ENCODE results near the gene CDKAL1.

Gene CDKAL1

DNA sequence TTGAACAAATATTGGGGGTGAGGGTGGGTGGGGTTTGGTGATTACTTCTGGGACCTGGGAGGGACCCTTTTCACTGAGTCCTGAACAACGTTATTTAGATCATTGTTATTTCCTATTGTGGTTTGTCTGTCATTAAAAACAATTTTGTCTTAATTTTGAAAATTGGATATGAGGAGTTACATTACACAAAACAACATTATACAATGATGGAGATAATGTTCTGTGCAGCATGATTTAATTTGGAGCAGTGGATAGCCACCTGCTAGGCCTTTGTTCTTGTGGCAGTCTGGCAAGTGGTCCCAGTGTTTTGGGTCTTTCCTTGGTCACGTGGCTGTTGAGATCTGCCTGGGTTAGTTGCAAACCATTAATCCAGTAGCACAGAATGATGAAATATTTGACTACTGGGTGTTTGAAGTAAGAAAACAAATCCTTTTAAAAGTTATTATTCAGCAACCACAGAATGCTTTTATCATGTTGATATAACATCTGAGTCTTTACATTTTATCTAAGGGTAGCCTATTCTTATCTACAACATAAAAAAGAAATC is 172.8 kb downstream of the CDKAL1 start:
- H3K27ac ChIP-seq (ENCODE audit: low read depth, low read length, severe bottlenecking): no peak overlapping the region
- H3K9me3 ChIP-seq (ENCODE audit: control insufficient read depth, low read length): no peaks in the 10 kb centered on the region
- no CpG with 5 or more reads among the region's 2 CpGs for WGBS, 2 experiments (ENCODE audit: insufficient coverage in 2 of 2)
- no peaks in the 10 kb centered on the region for H3K36me3 ChIP-seq (ENCODE audit: control insufficient read depth, insufficient read depth, low read length)
- H3K4me1 ChIP-seq (ENCODE audit: control insufficient read depth, insufficient read depth, low read length, poor library complexity, severe bottlenecking): peaks cover 11% of the 10 kb centered on the region
- H3K4me3 ChIP-seq (ENCODE audit: extremely low read depth, insufficient read depth, low read length, poor library complexity, severe bottlenecking): no peak overlapping the region

DNA sequence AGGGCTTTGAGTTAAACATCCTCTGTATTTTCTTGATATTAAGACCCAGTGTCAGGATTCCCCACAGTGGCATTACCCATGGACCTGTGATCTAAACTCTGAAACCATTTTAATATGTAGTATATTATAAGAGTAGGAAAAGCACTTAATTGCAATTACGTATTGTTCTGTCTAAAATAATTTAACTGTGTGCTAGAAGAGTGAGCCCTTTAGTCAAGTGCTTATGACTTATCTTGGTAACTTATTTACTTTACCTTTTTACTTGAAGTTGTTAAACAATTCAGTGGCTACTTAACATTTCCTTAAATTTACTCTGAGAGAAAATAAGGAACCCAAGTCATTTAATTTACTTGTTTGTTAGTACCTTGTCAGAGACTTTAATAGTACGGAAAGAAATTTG is 173.6 kb downstream of the CDKAL1 start:
- WGBS, 2 experiments (ENCODE audit: insufficient coverage in 2 of 2): no CpG with 5 or more reads among the region's 2 CpGs
- no peak overlapping the region for H3K27ac ChIP-seq (ENCODE audit: low read depth, low read length, severe bottlenecking)
- peaks cover 16% of the 10 kb centered on the region for H3K4me1 ChIP-seq (ENCODE audit: control insufficient read depth, insufficient read depth, low read length, poor library complexity, severe bottlenecking)
- H3K9me3 ChIP-seq (ENCODE audit: control insufficient read depth, low read length): no peaks in the 10 kb centered on the region
- no peaks in the 10 kb centered on the region for H3K36me3 ChIP-seq (ENCODE audit: control insufficient read depth, insufficient read depth, low read length)
- H3K4me3 ChIP-seq (ENCODE audit: extremely low read depth, insufficient read depth, low read length, poor library complexity, severe bottlenecking): no peak overlapping the region

DNA sequence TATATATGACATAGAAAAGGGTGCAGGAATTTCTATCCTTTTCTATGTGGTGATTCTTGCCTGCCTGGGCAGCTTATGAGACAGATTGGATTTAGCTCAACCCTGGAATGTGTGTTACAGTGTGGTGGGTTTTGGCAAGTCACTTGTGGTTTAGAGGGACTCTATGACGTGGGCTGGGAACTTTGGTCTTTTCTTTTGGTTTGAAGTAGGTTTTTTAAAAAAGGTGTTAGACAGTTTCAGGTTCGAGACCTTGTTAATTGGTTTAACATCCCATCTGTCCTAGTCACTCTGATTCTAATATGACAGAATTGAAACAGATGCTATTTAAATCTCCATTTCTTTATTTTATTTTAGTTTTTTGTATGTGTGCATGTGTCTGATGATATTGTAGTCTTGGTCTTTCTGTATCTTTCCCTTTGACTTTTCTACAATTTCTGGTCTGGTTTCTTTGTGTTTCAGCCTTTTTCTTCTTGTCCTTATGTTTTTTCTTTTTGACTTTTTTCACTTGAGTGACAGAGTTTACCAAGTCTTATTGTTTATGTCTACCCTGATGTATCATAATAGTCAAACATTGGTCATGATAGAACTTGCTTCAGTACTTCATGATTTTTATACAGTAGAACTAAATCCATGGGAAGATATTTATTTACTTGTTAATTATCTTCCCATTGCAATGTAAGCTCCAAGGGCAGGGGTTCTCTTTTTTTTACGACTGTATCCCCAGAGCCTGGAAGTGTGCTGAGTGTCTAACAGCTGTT is 174.3 kb downstream of the CDKAL1 start:
- H3K4me1 ChIP-seq (ENCODE audit: control insufficient read depth, insufficient read depth, low read length, poor library complexity, severe bottlenecking): peaks cover 16% of the 10 kb centered on the region
- H3K36me3 ChIP-seq (ENCODE audit: control insufficient read depth, insufficient read depth, low read length): no peaks in the 10 kb centered on the region
- 80% methylated on average over 1 of the region's 3 CpGs; no CpG with 5 or more reads in 1 of the 2 experiments for WGBS, 2 experiments (ENCODE audit: insufficient coverage in 2 of 2)
- H3K9me3 ChIP-seq (ENCODE audit: control insufficient read depth, low read length): no peaks in the 10 kb centered on the region
- H3K4me3 ChIP-seq (ENCODE audit: extremely low read depth, insufficient read depth, low read length, poor library complexity, severe bottlenecking): no peak overlapping the region
- no peak overlapping the region for H3K27ac ChIP-seq (ENCODE audit: low read depth, low read length, severe bottlenecking)

DNA sequence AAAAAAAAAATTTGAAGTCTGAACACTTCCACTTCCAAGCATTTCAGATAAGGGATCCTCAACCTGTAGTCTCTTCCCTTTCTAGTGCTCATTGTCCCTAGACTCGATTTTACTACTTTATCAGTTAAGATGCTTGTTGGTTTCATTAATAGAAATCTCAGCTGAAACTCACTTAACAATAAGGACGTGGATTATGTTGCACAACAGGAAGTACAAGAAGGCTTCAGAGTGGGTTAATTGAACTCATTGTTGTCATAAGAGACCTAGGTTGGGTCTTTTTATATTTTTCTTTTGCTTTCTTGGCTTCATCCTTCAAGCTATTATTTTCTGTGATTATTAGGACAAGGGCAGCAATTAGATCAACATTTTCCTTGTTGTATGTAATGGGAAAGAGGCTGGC is 175.2 kb downstream of the CDKAL1 start:
- H3K9me3 ChIP-seq (ENCODE audit: control insufficient read depth, low read length): no peaks in the 10 kb centered on the region
- no peaks in the 10 kb centered on the region for H3K36me3 ChIP-seq (ENCODE audit: control insufficient read depth, insufficient read depth, low read length)
- H3K4me3 ChIP-seq (ENCODE audit: extremely low read depth, insufficient read depth, low read length, poor library complexity, severe bottlenecking): no peak overlapping the region
- WGBS, 2 experiments (ENCODE audit: insufficient coverage in 2 of 2): 100% methylated on average over 1 of the region's 2 CpGs; no CpG with 5 or more reads in 1 of the 2 experiments
- H3K27ac ChIP-seq (ENCODE audit: low read depth, low read length, severe bottlenecking): no peak overlapping the region
- peaks cover 16% of the 10 kb centered on the region for H3K4me1 ChIP-seq (ENCODE audit: control insufficient read depth, insufficient read depth, low read length, poor library complexity, severe bottlenecking)

DNA sequence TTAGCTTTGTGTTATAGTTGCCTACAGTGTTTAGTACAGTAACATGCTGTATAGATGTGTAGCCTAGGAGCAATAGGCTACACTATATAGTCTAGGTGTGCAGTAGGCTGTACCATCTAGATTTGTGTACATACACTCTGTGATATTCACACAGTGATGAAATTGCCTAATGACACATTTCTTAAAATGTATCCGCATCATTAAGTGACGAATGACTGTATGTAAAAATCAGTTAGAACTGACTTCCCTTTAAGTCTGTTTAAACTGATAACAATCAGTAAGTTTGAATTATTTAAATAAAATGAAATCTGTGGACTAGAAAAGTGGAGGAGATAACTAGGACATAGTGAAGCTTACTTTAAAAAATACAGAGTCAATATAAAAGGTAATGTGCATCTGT is 176.1 kb downstream of the CDKAL1 start:
- WGBS, 2 experiments (ENCODE audit: insufficient coverage in 2 of 2): 90% methylated on average over 2 of the region's 2 CpGs; no CpG with 5 or more reads in 1 of the 2 experiments
- Histone ChIP-seq H3K4me3 (ENCODE audit: extremely low read depth, insufficient read depth, low read length, poor library complexity, severe bottlenecking) (no peak overlapping the region), H3K36me3 (ENCODE audit: control insufficient read depth, insufficient read depth, low read length) (no peaks in the 10 kb centered on the region), H3K4me1 (ENCODE audit: control insufficient read depth, insufficient read depth, low read length, poor library complexity, severe bottlenecking) (peaks cover 16% of the 10 kb centered on the region), H3K9me3 (ENCODE audit: control insufficient read depth, low read length) (no peaks in the 10 kb centered on the region), H3K27ac (ENCODE audit: low read depth, low read length, severe bottlenecking) (no peak overlapping the region)

DNA sequence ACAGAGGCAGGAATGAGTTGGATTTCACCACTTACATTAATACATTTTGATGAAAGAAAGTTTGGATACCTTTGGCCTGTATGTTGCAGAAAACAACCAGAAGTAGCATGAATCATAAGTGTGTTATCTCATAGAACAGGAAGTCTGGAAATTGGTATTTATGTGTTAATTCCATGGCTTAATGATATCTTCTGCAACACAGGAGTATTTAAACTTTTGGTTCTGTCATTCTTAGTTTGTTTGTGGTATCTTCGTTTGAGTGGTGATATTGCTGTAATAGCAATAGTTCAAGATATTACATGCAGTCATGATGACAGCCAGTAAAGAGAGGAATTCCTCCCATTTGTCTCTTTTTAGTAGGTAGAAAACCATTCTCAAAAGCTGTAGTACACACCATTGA is 177.3 kb downstream of the CDKAL1 start:
- Histone ChIP-seq H3K36me3 (ENCODE audit: control insufficient read depth, insufficient read depth, low read length) (no peaks in the 10 kb centered on the region), H3K9me3 (ENCODE audit: control insufficient read depth, low read length) (no peaks in the 10 kb centered on the region), H3K27ac (ENCODE audit: low read depth, low read length, severe bottlenecking) (peak overlapping the region; percentile 72), H3K4me1 (ENCODE audit: control insufficient read depth, insufficient read depth, low read length, poor library complexity, severe bottlenecking) (peaks cover 18% of the 10 kb centered on the region), H3K4me3 (ENCODE audit: extremely low read depth, insufficient read depth, low read length, poor library complexity, severe bottlenecking) (no peak overlapping the region)
- no CpG with 5 or more reads among the region's 1 CpG for WGBS, 2 experiments (ENCODE audit: insufficient coverage in 2 of 2)

DNA sequence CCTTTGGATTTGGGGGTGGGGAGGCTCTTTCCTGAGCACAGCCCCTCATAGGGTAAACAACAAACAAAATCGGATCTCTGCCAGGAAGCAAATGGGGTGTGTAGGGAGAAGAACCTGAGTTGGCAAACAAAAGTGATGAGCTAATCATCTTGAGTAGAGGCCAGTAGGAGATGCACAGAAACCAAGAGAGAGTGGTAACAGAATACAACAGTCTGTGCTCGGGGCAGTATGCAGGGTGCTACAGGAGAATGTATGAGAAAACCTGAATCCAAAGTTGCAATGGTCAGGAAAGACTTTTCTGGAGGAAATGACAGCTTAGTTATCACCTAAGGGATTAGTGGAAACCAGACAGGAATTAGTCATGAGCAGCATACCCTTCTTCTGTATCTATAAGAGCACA is 177.8 kb downstream of the CDKAL1 start:
- 77 to 91% methylated on average over 1 to 2 of the region's 2 CpGs for WGBS, 2 experiments (ENCODE audit: insufficient coverage in 2 of 2)
- Histone ChIP-seq H3K4me1 (ENCODE audit: control insufficient read depth, insufficient read depth, low read length, poor library complexity, severe bottlenecking) (peaks cover 20% of the 10 kb centered on the region), H3K4me3 (ENCODE audit: extremely low read depth, insufficient read depth, low read length, poor library complexity, severe bottlenecking) (no peak overlapping the region), H3K9me3 (ENCODE audit: control insufficient read depth, low read length) (no peaks in the 10 kb centered on the region), H3K36me3 (ENCODE audit: control insufficient read depth, insufficient read depth, low read length) (no peaks in the 10 kb centered on the region), H3K27ac (ENCODE audit: low read depth, low read length, severe bottlenecking) (peak overlapping the region; percentile 72)

DNA sequence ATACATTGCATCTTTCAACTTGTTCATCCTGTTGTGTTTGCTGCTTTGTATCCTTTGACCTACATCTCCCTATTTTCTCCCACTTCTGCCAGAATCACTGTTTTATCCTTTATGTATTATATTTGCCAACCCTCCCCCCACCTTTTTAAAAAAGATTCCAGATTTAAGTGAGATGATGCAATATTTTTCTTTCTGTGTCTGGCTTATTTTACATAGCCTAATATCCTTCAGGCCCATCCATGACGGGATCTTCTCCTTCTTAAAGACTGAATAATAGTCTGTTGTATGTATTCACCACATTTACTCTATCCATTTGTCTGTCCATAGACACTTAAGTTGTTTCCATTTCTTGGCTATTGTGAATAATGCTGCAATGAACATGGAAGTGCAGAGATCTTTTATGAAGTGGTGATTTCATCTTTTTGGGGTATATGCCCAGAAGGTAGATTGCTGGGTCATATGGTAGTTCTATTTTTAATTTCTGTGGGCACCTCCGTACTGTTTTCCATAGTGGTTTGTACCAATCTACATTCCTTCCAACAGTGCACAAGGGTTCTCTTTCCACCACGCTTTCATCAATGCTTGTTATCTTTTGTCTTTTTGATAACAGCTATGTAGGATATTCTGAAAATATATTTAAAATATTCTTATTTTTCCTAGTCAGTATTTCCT is 181.0 kb downstream of the CDKAL1 start:
- H3K4me3 ChIP-seq (ENCODE audit: extremely low read depth, insufficient read depth, low read length, poor library complexity, severe bottlenecking): no peak overlapping the region
- no CpG with 5 or more reads among the region's 3 CpGs for WGBS, 2 experiments (ENCODE audit: insufficient coverage in 2 of 2)
- H3K27ac ChIP-seq (ENCODE audit: low read depth, low read length, severe bottlenecking): no peak overlapping the region
- H3K9me3 ChIP-seq (ENCODE audit: control insufficient read depth, low read length): no peaks in the 10 kb centered on the region
- no peaks in the 10 kb centered on the region for H3K36me3 ChIP-seq (ENCODE audit: control insufficient read depth, insufficient read depth, low read length)
- peaks cover 25% of the 10 kb centered on the region for H3K4me1 ChIP-seq (ENCODE audit: control insufficient read depth, insufficient read depth, low read length, poor library complexity, severe bottlenecking)

DNA sequence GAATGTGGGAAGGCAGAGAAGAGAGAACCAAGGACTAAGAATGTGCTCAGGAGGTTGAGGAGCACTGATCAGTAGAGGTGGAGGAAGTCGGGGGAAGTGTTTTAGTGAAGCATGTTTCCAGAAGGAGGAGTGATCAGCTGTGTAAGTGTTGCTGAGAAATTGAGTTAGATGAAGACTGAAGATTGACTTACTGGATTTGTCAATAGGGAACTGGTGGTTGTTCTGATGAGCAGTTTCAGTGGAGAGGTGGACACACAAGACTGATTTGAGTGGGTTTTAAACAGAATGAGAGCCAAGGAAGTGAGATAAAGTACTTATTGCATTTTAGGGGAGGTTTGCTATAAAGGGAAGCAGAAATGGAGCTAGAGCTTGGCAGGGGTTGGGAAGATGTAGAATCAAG is 182.6 kb downstream of the CDKAL1 start:
- WGBS, 2 experiments (ENCODE audit: insufficient coverage in 2 of 2): 100% methylated on average over 1 of the region's 1 CpG
- Histone ChIP-seq H3K36me3 (ENCODE audit: control insufficient read depth, insufficient read depth, low read length) (no peaks in the 10 kb centered on the region), H3K9me3 (ENCODE audit: control insufficient read depth, low read length) (peaks cover 4% of the 10 kb centered on the region), H3K4me3 (ENCODE audit: extremely low read depth, insufficient read depth, low read length, poor library complexity, severe bottlenecking) (no peak overlapping the region), H3K27ac (ENCODE audit: low read depth, low read length, severe bottlenecking) (no peak overlapping the region), H3K4me1 (ENCODE audit: control insufficient read depth, insufficient read depth, low read length, poor library complexity, severe bottlenecking) (peaks cover 16% of the 10 kb centered on the region)

DNA sequence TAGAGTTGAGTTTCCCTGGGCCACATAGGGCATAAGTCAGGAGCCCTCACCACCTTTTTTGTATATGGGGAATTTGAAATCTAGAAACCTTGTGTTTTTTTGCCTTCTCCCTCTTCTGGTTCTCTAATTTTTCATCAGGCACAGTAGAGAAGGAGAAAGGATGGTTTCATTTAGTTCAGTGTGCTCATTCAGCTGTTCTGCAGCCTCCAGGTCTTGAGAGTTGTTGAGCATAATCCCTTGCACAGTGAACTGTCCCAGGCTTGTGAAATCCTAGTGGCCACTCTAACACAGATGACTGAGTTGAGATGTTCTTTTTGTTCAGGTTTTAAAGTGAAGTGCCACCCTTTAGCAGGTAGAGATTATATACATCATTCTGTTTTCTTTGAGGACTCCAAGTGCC is 183.5 kb downstream of the CDKAL1 start:
- Histone ChIP-seq H3K4me1 (ENCODE audit: control insufficient read depth, insufficient read depth, low read length, poor library complexity, severe bottlenecking) (peaks cover 9% of the 10 kb centered on the region), H3K27ac (ENCODE audit: low read depth, low read length, severe bottlenecking) (no peak overlapping the region), H3K4me3 (ENCODE audit: extremely low read depth, insufficient read depth, low read length, poor library complexity, severe bottlenecking) (no peak overlapping the region)

More for the DNA sequence above, 183.5 kb downstream of the CDKAL1 start:
- peaks cover 4% of the 10 kb centered on the region for H3K9me3 ChIP-seq (ENCODE audit: control insufficient read depth, low read length)
- H3K36me3 ChIP-seq (ENCODE audit: control insufficient read depth, insufficient read depth, low read length): no peaks in the 10 kb centered on the region
